ENCODE data around the gene PHLPP1. TPM values are rescaled to one million over a fixed set of nuclear protein-coding genes. Genes with fewer than 3 reads are reported as not detected.

Gene PHLPP1
- total and polyA plus RNA-seq, 2 donors from 2014 or later = 2.9 to 13.0 TPM

DNA sequence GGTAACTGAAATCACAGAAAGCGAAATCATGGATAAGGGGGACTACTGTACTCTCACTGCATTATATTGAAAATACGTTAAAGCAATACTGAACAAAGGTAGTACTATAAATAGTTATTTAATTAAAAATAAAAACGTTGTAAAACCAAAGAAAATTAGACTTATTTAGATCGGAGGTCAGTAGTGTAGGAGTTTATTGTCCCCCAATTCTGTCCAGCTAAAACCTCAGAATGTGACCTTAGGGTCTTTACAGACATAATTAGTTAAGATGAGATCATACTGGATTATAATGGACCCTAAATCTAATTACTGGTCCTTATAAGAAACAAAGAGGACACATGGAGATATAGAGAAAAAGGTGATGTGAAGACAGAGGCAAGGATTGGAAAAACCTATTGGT, 95.3 kb downstream of the PHLPP1 start:
- Histone ChIP-seq H3K9ac (ENCODE audit: low read length in 3 of 3) (no peak overlapping the region), H3K4me1 (ENCODE audit: control insufficient read depth in 2 of 3, insufficient read depth in 2 of 3, low read depth in 1 of 3, low read length in 3 of 3) (peaks cover 0 to 11% (median 6%) of the 10 kb centered on the region in 3 donors), H3K27ac (ENCODE audit: low read depth in 2 of 2, low read length in 2 of 2) (no peak overlapping the region), H3K36me3 (ENCODE audit: control insufficient read depth in 2 of 3, insufficient read depth in 3 of 3, low read length in 3 of 3) (no peaks in the 10 kb centered on the region), H3K27me3 (ENCODE audit: control insufficient read depth, insufficient read depth, low read length) (no peaks in the 10 kb centered on the region), H3K4me3 (ENCODE audit: low read length in 3 of 3) (no peak overlapping the region), H3K9me3 (ENCODE audit: control insufficient read depth in 2 of 3, insufficient read depth in 1 of 3, low read length in 3 of 3) (no peaks in the 10 kb centered on the region)
- intact Hi-C loops (cut with DNase I) = no loop called here
- TF ChIP-seq, protein P1, sequence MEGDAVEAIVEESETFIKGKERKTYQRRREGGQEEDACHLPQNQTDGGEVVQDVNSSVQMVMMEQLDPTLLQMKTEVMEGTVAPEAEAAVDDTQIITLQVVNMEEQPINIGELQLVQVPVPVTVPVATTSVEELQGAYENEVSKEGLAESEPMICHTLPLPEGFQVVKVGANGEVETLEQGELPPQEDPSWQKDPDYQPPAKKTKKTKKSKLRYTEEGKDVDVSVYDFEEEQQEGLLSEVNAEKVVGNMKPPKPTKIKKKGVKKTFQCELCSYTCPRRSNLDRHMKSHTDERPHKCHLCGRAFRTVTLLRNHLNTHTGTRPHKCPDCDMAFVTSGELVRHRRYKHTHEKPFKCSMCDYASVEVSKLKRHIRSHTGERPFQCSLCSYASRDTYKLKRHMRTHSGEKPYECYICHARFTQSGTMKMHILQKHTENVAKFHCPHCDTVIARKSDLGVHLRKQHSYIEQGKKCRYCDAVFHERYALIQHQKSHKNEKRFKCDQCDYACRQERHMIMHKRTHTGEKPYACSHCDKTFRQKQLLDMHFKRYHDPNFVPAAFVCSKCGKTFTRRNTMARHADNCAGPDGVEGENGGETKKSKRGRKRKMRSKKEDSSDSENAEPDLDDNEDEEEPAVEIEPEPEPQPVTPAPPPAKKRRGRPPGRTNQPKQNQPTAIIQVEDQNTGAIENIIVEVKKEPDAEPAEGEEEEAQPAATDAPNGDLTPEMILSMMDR (IDR thresholded peaks at IDR 0.05; ENCODE audit: borderline replicate concordance, extremely low read depth, insufficient read depth) = no peak
- FAIRE-seq (no peak), DNase-seq (no peak)

DNA sequence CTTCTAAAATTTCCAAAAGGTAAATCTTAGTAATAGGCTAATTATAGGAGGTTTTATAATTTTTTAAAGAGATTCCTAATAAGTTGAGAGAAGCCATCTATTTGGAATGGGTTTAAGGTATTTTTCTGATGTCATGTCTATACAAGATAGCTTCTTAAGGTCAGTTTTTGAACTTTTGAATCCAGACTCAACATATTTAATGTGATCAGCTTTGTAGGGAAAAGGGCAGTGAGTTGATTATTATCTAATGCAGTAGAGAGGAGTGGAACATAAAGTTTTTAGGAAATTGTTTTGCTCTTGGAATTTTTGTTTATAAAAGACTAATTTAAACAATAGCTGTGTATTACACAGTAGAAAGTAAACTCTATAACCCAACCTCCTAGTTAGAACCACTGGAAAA, 96.3 kb downstream of the PHLPP1 start:
- intact Hi-C loops (cut with DNase I) = no loop called here
- TF ChIP-seq, protein P1 (IDR thresholded peaks at IDR 0.05; ENCODE audit: borderline replicate concordance, extremely low read depth, insufficient read depth) = no peak
- no peak for FAIRE-seq

DNA sequence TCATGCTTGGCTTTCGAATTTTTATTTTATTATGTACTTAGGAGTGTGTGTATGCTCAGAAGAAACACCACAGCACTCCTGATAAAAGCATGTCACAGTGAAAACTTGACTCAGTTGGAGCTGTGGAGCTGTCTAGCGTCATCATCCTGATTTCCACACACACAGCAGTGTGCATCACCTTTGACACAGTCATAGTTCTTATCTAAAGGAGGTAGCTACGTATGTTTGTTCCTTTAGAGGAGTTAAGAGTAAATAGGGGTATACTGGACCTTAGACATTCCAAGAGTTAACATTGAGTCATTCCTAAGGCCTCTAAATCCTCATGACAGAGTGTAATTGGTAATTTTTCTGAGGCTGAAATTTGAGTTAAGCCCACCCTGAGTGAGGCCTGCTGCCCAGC, 96.9 kb downstream of the PHLPP1 start:
- H3K4me3 ChIP-seq (ENCODE audit: low read length in 3 of 3) = no peak overlapping the region
- H3K9me3 ChIP-seq (ENCODE audit: control insufficient read depth in 2 of 3, insufficient read depth in 1 of 3, low read length in 3 of 3) = no peaks in the 10 kb centered on the region
- H3K27ac ChIP-seq (ENCODE audit: low read depth in 2 of 2, low read length in 2 of 2) = no peak overlapping the region
- no peaks in the 10 kb centered on the region for H3K36me3 ChIP-seq (ENCODE audit: control insufficient read depth in 2 of 3, insufficient read depth in 3 of 3, low read length in 3 of 3)
- intact Hi-C loops (cut with DNase I) = no loop called here
- no peak overlapping the region for H3K9ac ChIP-seq (ENCODE audit: low read length in 3 of 3)
- FAIRE-seq = no peak
- TF ChIP-seq, protein P1 (IDR thresholded peaks at IDR 0.05; ENCODE audit: borderline replicate concordance, extremely low read depth, insufficient read depth) = no peak
- H3K4me1 ChIP-seq (ENCODE audit: control insufficient read depth in 2 of 3, insufficient read depth in 2 of 3, low read depth in 1 of 3, low read length in 3 of 3) = peaks cover 0 to 11% (median 6%) of the 10 kb centered on the region in 3 donors
- no peaks in the 10 kb centered on the region for H3K27me3 ChIP-seq (ENCODE audit: control insufficient read depth, insufficient read depth, low read length)
- DNase-seq = peak in 1 of 5 donors; percentile 20

More for the DNA sequence above, 96.3 kb downstream of the PHLPP1 start:
- no peaks in the 10 kb centered on the region for H3K27me3 ChIP-seq (ENCODE audit: control insufficient read depth, insufficient read depth, low read length)
- DNase-seq = no peak
- no peak overlapping the region for H3K27ac ChIP-seq (ENCODE audit: low read depth in 2 of 2, low read length in 2 of 2)
- H3K9me3 ChIP-seq (ENCODE audit: control insufficient read depth in 2 of 3, insufficient read depth in 1 of 3, low read length in 3 of 3) = no peaks in the 10 kb centered on the region
- no peaks in the 10 kb centered on the region for H3K36me3 ChIP-seq (ENCODE audit: control insufficient read depth in 2 of 3, insufficient read depth in 3 of 3, low read length in 3 of 3)
- H3K9ac ChIP-seq (ENCODE audit: low read length in 3 of 3) = no peak overlapping the region
- H3K4me1 ChIP-seq (ENCODE audit: control insufficient read depth in 2 of 3, insufficient read depth in 2 of 3, low read depth in 1 of 3, low read length in 3 of 3) = peaks cover 0 to 11% (median 6%) of the 10 kb centered on the region in 3 donors
- H3K4me3 ChIP-seq (ENCODE audit: low read length in 3 of 3) = no peak overlapping the region

DNA sequence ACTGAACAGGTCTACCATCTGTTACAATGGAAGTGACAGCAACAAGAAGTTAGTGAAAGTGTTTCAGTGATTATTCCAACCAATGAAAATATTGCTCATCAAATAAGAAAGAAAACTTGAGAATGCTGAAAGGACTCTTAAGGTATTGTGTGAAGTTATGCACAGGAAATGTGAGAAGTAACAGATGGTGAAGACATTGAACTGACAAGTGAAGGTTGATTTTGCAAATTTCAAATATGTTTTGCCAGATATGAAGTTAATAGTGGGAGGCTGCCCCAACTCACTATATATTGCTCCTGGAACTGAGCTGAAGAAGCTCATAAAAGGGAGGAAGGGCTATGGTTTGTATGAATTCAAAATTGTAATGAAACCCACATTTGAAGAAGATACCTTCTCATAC, 97.5 kb downstream of the PHLPP1 start:
- FAIRE-seq (no peak), DNase-seq (no peak)
- no peak overlapping the region for H3K9ac ChIP-seq (ENCODE audit: low read length in 3 of 3)
- H3K9me3 ChIP-seq (ENCODE audit: control insufficient read depth in 2 of 3, insufficient read depth in 1 of 3, low read length in 3 of 3) = no peaks in the 10 kb centered on the region
- peaks cover 0 to 11% (median 6%) of the 10 kb centered on the region in 3 donors for H3K4me1 ChIP-seq (ENCODE audit: control insufficient read depth in 2 of 3, insufficient read depth in 2 of 3, low read depth in 1 of 3, low read length in 3 of 3)
- no peaks in the 10 kb centered on the region for H3K36me3 ChIP-seq (ENCODE audit: control insufficient read depth in 2 of 3, insufficient read depth in 3 of 3, low read length in 3 of 3)
- no peak overlapping the region for H3K4me3 ChIP-seq (ENCODE audit: low read length in 3 of 3)
- H3K27ac ChIP-seq (ENCODE audit: low read depth in 2 of 2, low read length in 2 of 2) = no peak overlapping the region
- TF ChIP-seq, protein P1 (IDR thresholded peaks at IDR 0.05; ENCODE audit: borderline replicate concordance, extremely low read depth, insufficient read depth) = no peak
- no peaks in the 10 kb centered on the region for H3K27me3 ChIP-seq (ENCODE audit: control insufficient read depth, insufficient read depth, low read length)
- intact Hi-C loops (cut with DNase I) = no loop called here

Measured in kidney (tissue), 14 donors.